CD1c-positive myeloid dendritic cell (primary cell): ENCODE data around the gene PPP1CA.

Experiments
- DNase-seq: peaks from one replicate; pipeline ENCODE4 v3.0.0-alpha.2; 2016; ENCODE audit errors: extremely low spot score

PPP1CA gene

DNA sequence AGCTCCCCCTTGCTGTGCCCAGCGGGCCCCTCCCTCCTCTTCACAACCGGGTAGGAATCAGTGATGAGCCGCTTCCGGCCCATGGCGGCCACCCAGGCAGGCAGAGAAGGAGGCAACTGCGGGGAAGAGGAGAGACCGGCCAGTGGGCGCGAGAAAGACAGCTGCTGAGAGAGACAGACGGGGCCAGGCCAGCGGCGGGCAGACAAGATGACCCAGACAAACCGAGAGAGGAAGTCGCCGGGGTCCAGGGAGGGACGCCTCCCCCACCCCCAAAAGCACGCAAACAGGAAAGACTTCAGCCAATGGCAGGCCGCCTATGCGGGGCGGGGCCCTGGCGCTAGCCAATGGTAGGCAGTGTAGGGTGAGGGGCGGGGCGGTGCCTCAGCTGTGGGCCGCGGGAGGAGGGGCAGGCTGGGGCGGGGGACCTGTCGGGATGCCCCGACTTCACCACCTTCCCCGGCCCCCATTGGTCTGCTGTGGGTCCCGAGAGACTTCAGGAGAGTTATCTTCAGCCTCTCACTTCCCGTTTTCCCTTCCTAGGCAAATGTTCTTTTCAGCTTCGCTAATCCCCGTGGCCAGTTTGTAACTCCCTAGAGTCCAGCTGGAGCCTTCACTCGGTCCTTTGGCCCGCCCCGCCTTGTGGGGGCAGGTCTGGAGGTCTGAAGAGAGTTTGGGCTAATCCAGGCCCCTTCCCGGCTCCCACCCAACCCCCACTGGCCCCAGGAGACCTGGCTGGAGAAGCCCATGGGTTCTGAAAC is 48.2 kb downstream of the PPP1CA start, which contains the start of gene POLD4:
POLD4 (minus strand) TSS at position 230 of the 758 bp plus-strand sequence; CDS start at position 83, 147 bp downstream.
- peak; percentile 98 for DNase-seq

DNA sequence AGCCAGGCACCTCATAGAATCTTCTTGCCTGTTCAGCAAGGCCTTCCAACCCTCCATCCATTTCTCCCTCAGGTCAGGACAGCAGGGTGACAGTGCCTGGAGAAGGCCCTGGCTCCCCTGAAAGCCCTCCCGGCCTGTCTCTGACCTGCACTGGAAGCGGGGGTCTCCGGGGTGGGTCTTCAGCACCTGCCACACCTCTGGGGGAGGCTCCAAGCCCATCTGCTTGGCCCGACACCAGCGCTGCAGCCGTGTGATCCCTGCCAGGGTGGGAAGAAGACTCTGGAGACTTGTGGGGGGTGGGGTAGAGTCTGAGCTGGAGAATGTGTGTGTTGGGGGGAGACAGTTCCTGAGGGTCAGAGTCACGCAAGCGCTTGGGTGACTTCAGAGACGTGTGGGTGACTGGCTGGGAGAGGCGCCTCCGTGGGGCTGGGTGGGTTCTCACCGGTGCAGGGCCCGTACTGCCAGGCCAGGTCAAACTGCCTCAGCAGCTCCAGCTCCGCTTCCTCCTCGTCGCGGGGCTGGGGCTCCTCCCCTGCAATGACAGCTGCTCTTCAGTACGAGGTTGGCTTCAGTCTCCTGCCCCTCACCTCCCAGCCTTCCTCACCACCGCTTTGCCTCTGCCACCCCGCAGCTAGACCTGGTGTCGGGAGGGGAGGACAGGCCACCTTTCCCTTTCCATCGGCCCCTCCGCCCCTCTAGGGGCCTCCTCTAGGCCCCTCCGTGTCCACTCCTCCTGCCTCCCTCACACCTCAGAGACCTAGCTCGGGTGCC is 48.9 kb downstream of the PPP1CA start:
- peak; percentile 70 for DNase-seq

DNA sequence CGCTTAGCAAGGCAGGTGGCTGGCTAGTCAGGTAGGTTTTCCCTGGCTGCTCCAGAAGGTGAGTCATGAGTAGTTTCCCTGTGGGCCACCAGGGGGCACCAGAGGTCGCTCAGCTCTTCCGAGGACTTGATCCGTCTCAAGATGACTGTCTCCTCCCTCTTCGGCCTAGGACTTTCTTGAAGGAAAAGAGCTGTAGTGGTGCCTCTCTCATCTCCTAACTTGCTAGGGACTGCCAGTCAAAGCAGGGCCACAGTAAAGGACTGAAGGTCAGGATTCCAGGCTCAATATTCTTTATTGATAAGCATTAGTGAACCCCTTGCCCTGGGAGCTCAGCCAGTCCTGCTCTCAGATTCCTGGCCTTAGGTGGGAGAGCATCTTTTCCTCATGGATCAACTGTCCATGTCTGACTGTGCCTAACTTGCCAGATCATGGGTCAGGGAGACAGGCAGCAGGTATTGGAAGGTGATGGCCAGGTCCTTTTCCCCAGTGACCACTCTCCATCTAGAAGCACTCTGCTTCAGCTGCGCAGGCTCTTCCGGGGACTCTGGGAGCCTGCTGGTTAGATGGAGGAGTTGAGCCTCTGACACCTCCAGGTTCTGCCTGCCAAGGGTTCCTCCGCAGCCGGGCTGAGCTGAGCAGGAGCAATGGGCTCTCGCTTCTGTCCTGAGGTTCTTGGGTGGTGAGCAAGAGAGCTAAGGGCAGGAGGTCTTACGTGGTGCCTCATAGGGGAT is 50.2 kb downstream of the PPP1CA start:
- DNase-seq = peak; percentile 89

DNA sequence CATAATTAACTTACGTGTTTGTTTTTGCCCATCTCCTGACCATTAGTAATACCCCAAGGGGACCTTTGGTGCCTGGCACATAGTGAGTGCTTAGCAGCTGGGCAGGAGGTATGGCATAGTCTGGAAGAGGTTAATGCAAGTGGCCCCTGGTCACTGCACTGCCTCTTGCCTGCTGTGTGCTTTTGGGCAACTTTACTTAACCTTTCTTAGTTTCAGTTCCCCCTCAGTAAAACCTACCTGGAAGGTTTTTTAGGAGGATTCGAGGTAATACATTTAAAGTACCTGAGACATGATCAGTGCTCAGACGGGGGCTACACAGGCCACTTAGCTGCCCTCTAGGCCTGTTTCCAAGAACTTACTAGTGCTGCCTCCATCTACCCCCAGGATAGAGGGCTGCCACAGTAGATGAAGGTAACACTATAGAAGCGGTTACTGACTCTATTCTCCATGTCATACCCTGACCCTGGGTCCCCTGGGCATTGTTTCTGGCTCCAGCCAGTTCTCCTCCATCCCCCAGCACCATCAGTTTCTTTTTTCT is 51.7 kb downstream of the PPP1CA start:
- DNase-seq = no peak

DNA sequence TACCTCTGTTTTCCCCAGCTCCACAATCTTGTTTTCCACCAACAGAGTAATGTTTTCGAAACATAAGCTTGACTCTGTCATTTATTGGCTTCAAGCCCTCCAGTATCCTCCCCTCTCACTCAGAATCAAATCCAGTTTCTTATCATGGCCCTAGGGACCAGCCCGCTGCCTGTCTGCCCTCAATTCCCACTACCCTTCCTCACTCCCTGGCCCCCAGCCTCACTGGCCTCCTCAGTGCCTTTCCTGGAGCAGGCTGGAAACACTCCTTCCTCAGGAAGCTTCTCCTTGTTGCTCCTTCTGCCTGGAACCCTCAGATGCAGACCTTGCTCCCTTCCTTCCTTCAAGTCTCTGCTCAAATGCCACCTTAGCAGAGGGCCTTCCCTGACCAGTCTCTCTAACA is 52.2 kb downstream of the PPP1CA start:
- DNase-seq = no peak

DNA sequence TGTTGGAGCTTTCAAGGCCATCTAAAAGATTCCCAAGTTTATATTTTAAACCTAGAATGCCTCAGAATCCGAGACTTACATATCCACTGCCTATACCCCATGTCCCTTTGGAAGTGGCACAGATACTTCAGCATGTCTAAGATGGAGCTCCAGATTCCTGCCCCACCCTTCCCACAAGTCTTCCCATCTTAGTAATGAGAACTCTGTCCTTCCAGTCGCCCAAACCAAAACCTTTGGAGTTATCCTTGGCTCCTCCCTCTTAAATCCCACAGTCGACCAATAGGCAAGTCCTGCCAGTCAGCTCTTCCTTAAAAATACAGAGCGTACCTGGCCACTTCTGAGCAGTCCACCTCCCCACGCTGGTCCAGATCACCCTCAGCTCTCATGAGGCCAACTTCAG is 52.6 kb downstream of the PPP1CA start:
- no peak for DNase-seq
